WTC11 (cell line): ENCODE measurements around the gene POLG. TPM values are rescaled to one million over a fixed set of nuclear protein-coding genes. Genes with fewer than 3 reads are reported as not detected.

Source experiments
- ATAC-seq: fragments of 200-7000 bp; cut with Tn5 transposase; 2 replicates; pipeline ENCODE4 v1.10.0; 2021; ENCODE audit warnings: mild to moderate bottlenecking, moderate library complexity
- CTCF ChIA-PET: fragments of 300-600 bp; sonication (Branson Sonifier 250); formaldehyde crosslinking; loops from one replicate; lab custom pipeline; 2021; ENCODE audit warnings: antibody characterized with exemption; lab: Charles Lee
- POLR2A ChIA-PET: fragments of 350-600 bp; sonication (Branson Sonifier 250); formaldehyde crosslinking; loops from one replicate; lab custom pipeline; 2021; ENCODE audit warnings: antibody characterized with exemption; lab: Charles Lee
- DNase-seq: peaks from one replicate; pipeline ENCODE4 v3.0.0; 2021; ENCODE audit warnings: low spot score
- H3K27ac Mint-ChIP-seq: 2 replicates; pipeline ENCODE4 v1.8.0; 2021; ENCODE audit warnings: mixed read lengths
- H3K27me3 Mint-ChIP-seq: 2 replicates; pipeline ENCODE4 v1.8.0; 2021; ENCODE audit warnings: low read depth, mild to moderate bottlenecking, moderate library complexity, mixed read lengths
- H3K36me3 Mint-ChIP-seq: 2 replicates; pipeline ENCODE4 v1.8.0; 2021; ENCODE audit warnings: mixed read lengths
- H3K4me1 Mint-ChIP-seq: 2 replicates; pipeline ENCODE4 v1.8.0; 2022; ENCODE audit warnings: mixed read lengths
- H3K4me3 Mint-ChIP-seq: 2 replicates; pipeline ENCODE4 v1.8.0; 2021; ENCODE audit warnings: mild to moderate bottlenecking, moderate library complexity, mixed read lengths
- H3K9me3 Mint-ChIP-seq: 2 replicates; pipeline ENCODE4 v1.8.0; 2021; ENCODE audit warnings: mixed read lengths
- CBFB ChIP-seq: sonication (generic); formaldehyde crosslinking; IDR thresholded peaks from 2 replicates; pipeline ENCODE4 v1.8.1; 2022; ENCODE audit warnings: mild to moderate bottlenecking, low read depth, missing genetic modification reagents
- CREM ChIP-seq: sonication (generic); formaldehyde crosslinking; IDR thresholded peaks from 2 replicates; pipeline ENCODE4 v1.8.1; 2022; ENCODE audit warnings: mild to moderate bottlenecking, missing genetic modification reagents, moderate library complexity
- E2F5 ChIP-seq: sonication (generic); formaldehyde crosslinking; IDR thresholded peaks from 2 replicates; pipeline ENCODE4 v1.8.1; 2022; ENCODE audit warnings: mild to moderate bottlenecking, moderate library complexity, missing genetic modification reagents
- ESRRA ChIP-seq: sonication (generic); formaldehyde crosslinking; IDR thresholded peaks from 2 replicates; pipeline ENCODE4 v1.8.1; 2022; ENCODE audit warnings: mild to moderate bottlenecking, missing genetic modification reagents, borderline replicate concordance
- HMGXB4 ChIP-seq: sonication (generic); formaldehyde crosslinking; IDR thresholded peaks from 2 replicates; pipeline ENCODE4 v1.8.1; 2023; ENCODE audit warnings: mild to moderate bottlenecking, moderate library complexity, missing genetic modification reagents
- PRRX2 ChIP-seq: fragments of 250-450 bp; sonication (Bioruptor Pico); IDR thresholded peaks from 2 replicates; pipeline ENCODE4 v1.8.0; 2021; ENCODE audit warnings: mild to moderate bottlenecking
- SOX15 ChIP-seq: fragments of 250-450 bp; sonication (Bioruptor Pico); IDR thresholded peaks from 2 replicates; pipeline ENCODE4 v1.9.0; 2021; ENCODE audit warnings: mild to moderate bottlenecking
- TEAD1 ChIP-seq: sonication (generic); formaldehyde crosslinking; IDR thresholded peaks from 2 replicates; pipeline ENCODE4 v1.8.0; 2022; ENCODE audit warnings: mild to moderate bottlenecking, missing genetic modification reagents
- TP53 ChIP-seq: sonication (generic); formaldehyde crosslinking; IDR thresholded peaks from 2 replicates; pipeline ENCODE4 v1.8.1; 2023; ENCODE audit warnings: mild to moderate bottlenecking, missing genetic modification reagents
- USF1 ChIP-seq: sonication (generic); formaldehyde crosslinking; IDR thresholded peaks from 2 replicates; pipeline ENCODE4 v1.8.0; 2022; ENCODE audit warnings: mild to moderate bottlenecking, missing genetic modification reagents
- ZNF121 ChIP-seq: sonication (generic); formaldehyde crosslinking; IDR thresholded peaks from 2 replicates; pipeline ENCODE4 v1.8.0; 2023; ENCODE audit warnings: missing genetic modification reagents
- ZNF423 ChIP-seq: fragments of 250-450 bp; sonication (Bioruptor Pico); IDR thresholded peaks from 2 replicates; pipeline ENCODE4 v2.1.2; 2022; ENCODE audit warnings: mild to moderate bottlenecking, moderate library complexity
- total RNA-seq: library from RNA; stranded (reverse); gene quantifications from 3 replicates; pipeline ENCODE4 v1.2.3, GENCODE V29; 2021
- TF ChIP-seq, protein P1 (sequence below): fragments of 250-450 bp; sonication (Bioruptor Pico); IDR thresholded peaks from 2 replicates; pipeline ENCODE4 v1.9.0; 2021; ENCODE audit warnings: mild to moderate bottlenecking
- TF ChIP-seq, protein P2 (sequence below): sonication (generic); formaldehyde crosslinking; IDR thresholded peaks from 2 replicates; pipeline ENCODE4 v1.8.0; 2023; ENCODE audit warnings: missing genetic modification reagents
- TF ChIP-seq, protein P3 (sequence below): sonication (generic); formaldehyde crosslinking; IDR thresholded peaks from 2 replicates; pipeline ENCODE4 v1.8.1; 2022; ENCODE audit warnings: mild to moderate bottlenecking, missing genetic modification reagents, moderate library complexity, borderline replicate concordance
- TF ChIP-seq, protein P4 (sequence below): sonication (generic); formaldehyde crosslinking; conservative IDR thresholded peaks from 2 replicates; pipeline ENCODE4 v1.8.1; 2023; ENCODE audit warnings: mild to moderate bottlenecking, low read depth, missing genetic modification reagents, moderate library complexity
- TF ChIP-seq, protein P5 (sequence below): sonication (generic); formaldehyde crosslinking; IDR thresholded peaks from 2 replicates; pipeline ENCODE4 v1.8.0; 2023; ENCODE audit warnings: mild to moderate bottlenecking, missing genetic modification reagents

The POLG gene
- total RNA-seq, 1 experiment from 2014 or later = 76.2 TPM

GRCh38 chr15:89341316-89342005 lies 6.8 kb upstream of the POLG start (continued):
- TF ChIP-seq USF1 (CRISPR knock-in tag) (no peak), HMGXB4 (CRISPR knock-in tag) (no peak), CBFB (no peak)
- TF ChIP-seq, protein P1, sequence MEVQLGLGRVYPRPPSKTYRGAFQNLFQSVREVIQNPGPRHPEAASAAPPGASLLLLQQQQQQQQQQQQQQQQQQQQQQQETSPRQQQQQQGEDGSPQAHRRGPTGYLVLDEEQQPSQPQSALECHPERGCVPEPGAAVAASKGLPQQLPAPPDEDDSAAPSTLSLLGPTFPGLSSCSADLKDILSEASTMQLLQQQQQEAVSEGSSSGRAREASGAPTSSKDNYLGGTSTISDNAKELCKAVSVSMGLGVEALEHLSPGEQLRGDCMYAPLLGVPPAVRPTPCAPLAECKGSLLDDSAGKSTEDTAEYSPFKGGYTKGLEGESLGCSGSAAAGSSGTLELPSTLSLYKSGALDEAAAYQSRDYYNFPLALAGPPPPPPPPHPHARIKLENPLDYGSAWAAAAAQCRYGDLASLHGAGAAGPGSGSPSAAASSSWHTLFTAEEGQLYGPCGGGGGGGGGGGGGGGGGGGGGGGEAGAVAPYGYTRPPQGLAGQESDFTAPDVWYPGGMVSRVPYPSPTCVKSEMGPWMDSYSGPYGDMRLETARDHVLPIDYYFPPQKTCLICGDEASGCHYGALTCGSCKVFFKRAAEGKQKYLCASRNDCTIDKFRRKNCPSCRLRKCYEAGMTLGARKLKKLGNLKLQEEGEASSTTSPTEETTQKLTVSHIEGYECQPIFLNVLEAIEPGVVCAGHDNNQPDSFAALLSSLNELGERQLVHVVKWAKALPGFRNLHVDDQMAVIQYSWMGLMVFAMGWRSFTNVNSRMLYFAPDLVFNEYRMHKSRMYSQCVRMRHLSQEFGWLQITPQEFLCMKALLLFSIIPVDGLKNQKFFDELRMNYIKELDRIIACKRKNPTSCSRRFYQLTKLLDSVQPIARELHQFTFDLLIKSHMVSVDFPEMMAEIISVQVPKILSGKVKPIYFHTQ = no peak

DNA sequence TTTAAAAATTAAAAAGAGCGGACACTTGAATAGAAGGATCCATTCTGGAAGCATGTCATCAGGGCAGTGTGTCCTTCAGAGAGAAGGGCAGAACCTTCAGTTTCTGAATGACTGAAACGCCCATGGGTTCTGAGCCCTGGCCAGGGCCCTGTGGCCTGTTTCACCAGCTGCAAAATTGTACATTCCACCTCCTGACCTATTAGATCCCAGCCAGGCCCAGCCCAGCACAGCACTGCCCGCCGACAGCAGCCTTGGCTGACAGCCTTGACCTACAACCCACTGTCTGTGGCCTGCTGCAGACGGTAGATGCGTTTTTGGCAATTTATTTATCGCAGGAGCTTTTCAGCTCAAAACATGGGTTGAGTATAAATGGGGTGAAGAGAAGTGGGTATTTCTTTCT lies 5.9 kb upstream of the POLG start:
- 0 out of 2 replicates have a peak, but pooled peaks cover 4% of the 10 kb centered on the region for H3K4me1 Mint-ChIP-seq
- ChIA-PET POLR2A (no interaction called here), CTCF (interaction anchor here (1.0 kb wide), 1 partner anchor 18 kb away, joined by 3 read pairs; no protein-coding TSS in a partner anchor)
- no peaks in the 10 kb centered on the region for H3K36me3 Mint-ChIP-seq
- no peak overlapping the region for H3K4me3 Mint-ChIP-seq
- H3K27me3 Mint-ChIP-seq = peaks cover 2% of the 10 kb centered on the region; the same call in 1 of the 2 replicates
- ATAC-seq (no peak), DNase-seq (no peak)
- TF ChIP-seq, protein P2, sequence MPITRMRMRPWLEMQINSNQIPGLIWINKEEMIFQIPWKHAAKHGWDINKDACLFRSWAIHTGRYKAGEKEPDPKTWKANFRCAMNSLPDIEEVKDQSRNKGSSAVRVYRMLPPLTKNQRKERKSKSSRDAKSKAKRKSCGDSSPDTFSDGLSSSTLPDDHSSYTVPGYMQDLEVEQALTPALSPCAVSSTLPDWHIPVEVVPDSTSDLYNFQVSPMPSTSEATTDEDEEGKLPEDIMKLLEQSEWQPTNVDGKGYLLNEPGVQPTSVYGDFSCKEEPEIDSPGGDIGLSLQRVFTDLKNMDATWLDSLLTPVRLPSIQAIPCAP (CRISPR knock-in tag) = no peak
- TF ChIP-seq ESRRA (CRISPR knock-in tag) = no peak
- TF ChIP-seq CREM (CRISPR knock-in tag) = no peak
- no peak for TF ChIP-seq ZNF423
- TF ChIP-seq SOX15 = no peak
- no peak for TF ChIP-seq TP53 (CRISPR knock-in tag)
- TF ChIP-seq ZNF121 (CRISPR knock-in tag) = no peak
- TF ChIP-seq, protein P3, sequence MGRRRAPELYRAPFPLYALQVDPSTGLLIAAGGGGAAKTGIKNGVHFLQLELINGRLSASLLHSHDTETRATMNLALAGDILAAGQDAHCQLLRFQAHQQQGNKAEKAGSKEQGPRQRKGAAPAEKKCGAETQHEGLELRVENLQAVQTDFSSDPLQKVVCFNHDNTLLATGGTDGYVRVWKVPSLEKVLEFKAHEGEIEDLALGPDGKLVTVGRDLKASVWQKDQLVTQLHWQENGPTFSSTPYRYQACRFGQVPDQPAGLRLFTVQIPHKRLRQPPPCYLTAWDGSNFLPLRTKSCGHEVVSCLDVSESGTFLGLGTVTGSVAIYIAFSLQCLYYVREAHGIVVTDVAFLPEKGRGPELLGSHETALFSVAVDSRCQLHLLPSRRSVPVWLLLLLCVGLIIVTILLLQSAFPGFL (CRISPR knock-in tag) = no peak
- TF ChIP-seq E2F5 (CRISPR knock-in tag) = no peak
- TF ChIP-seq TEAD1 = no peak
- H3K27ac Mint-ChIP-seq = no peak overlapping the region
- H3K9me3 Mint-ChIP-seq = no peaks in the 10 kb centered on the region

- no peak for DNase-seq
- Mint-ChIP-seq H3K9me3 (no peaks in the 10 kb centered on the region), H3K36me3 (no peaks in the 10 kb centered on the region), H3K4me1 (peaks cover 5% of the 10 kb centered on the region; the same call in 1 of the 2 replicates), H3K27me3 (peaks cover 7% of the 10 kb centered on the region; the same call in 1 of the 2 replicates), H3K27ac (no peak overlapping the region), H3K4me3 (no peak overlapping the region)
- CTCF ChIA-PET = interaction anchor here (1.0 to 4.4 kb wide), 2 partner anchors 21 to 131 kb away, joined by 3 to 34 read pairs; no protein-coding TSS in a partner anchor
- POLR2A ChIA-PET = no interaction called here
- no peak for ATAC-seq
- TF ChIP-seq, protein P4, sequence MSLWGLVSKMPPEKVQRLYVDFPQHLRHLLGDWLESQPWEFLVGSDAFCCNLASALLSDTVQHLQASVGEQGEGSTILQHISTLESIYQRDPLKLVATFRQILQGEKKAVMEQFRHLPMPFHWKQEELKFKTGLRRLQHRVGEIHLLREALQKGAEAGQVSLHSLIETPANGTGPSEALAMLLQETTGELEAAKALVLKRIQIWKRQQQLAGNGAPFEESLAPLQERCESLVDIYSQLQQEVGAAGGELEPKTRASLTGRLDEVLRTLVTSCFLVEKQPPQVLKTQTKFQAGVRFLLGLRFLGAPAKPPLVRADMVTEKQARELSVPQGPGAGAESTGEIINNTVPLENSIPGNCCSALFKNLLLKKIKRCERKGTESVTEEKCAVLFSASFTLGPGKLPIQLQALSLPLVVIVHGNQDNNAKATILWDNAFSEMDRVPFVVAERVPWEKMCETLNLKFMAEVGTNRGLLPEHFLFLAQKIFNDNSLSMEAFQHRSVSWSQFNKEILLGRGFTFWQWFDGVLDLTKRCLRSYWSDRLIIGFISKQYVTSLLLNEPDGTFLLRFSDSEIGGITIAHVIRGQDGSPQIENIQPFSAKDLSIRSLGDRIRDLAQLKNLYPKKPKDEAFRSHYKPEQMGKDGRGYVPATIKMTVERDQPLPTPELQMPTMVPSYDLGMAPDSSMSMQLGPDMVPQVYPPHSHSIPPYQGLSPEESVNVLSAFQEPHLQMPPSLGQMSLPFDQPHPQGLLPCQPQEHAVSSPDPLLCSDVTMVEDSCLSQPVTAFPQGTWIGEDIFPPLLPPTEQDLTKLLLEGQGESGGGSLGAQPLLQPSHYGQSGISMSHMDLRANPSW = no peak
- TF ChIP-seq PRRX2 (CRISPR knock-in tag) = no peak
- TF ChIP-seq, protein P5, sequence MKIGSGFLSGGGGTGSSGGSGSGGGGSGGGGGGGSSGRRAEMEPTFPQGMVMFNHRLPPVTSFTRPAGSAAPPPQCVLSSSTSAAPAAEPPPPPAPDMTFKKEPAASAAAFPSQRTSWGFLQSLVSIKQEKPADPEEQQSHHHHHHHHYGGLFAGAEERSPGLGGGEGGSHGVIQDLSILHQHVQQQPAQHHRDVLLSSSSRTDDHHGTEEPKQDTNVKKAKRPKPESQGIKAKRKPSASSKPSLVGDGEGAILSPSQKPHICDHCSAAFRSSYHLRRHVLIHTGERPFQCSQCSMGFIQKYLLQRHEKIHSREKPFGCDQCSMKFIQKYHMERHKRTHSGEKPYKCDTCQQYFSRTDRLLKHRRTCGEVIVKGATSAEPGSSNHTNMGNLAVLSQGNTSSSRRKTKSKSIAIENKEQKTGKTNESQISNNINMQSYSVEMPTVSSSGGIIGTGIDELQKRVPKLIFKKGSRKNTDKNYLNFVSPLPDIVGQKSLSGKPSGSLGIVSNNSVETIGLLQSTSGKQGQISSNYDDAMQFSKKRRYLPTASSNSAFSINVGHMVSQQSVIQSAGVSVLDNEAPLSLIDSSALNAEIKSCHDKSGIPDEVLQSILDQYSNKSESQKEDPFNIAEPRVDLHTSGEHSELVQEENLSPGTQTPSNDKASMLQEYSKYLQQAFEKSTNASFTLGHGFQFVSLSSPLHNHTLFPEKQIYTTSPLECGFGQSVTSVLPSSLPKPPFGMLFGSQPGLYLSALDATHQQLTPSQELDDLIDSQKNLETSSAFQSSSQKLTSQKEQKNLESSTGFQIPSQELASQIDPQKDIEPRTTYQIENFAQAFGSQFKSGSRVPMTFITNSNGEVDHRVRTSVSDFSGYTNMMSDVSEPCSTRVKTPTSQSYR (CRISPR knock-in tag) = no peak
Observed at GRCh38 chr15:89338036-89338435, 3.4 kb upstream of the POLG start.
